HG03457 (cell line): Measurements from ENCODE around the gene UTS2B.
"Not testable (repeated sequence)": the region's sequence is repeated elsewhere in the genome, so short reads cannot be mapped to it uniquely, and the experiment has no call there.

ENCODE experiments used
- ATAC-seq: cut with Tn5 transposase; IDR thresholded peaks from one replicate; pipeline ENCODE4 v1.9.1; 2021; ENCODE audit warnings: moderate number of reproducible peaks; ENCODE audit not compliant: unreplicated experiment

UTS2B gene

DNA sequence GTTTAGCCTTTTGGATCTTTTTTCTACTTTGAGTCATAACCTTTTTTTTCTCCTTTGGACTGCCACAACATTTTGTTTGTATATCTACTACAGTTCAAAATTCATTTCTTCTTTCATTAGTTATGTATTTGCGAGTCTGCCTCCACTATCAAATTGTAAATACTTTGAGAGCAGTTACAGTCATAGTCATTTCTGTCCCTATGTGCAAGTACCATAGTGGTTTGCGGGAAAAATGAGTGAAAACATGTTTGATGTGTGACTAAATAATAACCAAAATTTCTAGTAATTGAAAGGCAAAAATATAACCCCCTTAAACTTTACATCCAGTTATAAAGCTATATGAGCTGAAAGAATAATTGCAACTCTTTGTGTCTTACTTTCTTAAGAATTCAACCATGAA, 46.9 kb downstream of the UTS2B start:
- no peak for ATAC-seq

DNA sequence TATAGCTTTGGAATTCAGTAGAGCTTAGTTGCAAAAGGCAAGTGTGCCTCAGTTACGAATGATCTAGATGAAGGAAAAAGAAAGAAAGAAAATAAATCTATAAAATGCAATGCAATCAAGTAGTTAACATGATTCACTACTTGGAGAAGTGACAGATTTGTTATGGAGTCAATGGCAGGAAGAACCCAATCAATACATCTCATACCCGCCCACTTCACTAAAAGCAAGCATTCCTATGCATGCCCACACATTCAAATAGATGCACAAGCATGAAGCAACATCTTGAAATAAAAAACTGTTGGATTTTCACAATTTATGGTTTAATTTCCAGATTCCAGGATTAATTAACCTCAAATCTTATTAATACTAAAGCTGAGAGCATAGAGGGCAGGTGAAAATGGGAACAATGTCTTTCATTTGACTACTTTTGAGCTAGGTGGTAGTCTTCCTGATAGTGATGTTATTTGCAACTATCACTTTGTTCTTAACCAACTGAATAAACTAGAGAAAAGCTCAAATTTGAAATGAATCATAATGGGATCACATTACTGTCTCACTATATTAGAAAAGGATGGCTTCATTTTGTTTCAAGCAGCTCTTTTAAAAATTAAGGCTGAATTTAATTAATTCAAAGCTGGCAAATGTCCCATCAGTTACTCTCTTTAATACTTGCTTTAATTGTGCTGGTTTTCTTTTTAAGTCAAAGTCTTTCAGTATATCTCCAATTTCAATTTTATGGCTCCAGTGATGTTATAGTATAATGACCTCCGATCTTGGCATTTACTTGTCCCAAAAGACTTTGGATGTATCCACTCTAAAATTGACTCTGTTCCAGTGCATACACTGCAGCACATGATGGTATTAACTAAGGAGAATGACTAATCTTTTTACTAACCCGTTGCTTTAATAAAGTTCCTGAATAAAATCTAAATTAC, 47.8 kb downstream of the UTS2B start:
- no peak for ATAC-seq

DNA sequence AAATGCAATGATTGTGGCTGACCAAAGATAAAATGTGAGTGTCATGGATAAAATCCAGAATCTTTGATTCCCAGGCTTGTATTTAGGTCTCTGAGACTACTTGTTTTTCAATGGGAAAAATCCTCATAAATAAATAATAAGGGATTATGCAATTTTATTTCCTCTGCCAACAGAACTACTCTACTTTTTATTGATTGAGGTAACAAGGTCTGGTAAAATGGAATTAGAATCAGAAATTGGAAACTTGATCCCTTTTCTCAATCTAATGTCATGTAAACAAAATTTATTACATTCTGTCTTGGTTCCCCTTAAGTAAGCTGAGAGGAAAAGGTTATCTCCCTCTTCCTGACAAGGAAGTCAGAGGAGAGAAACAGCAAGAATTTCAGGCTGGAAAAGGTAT, 49.4 kb downstream of the UTS2B start:
- ATAC-seq, result no peak

DNA sequence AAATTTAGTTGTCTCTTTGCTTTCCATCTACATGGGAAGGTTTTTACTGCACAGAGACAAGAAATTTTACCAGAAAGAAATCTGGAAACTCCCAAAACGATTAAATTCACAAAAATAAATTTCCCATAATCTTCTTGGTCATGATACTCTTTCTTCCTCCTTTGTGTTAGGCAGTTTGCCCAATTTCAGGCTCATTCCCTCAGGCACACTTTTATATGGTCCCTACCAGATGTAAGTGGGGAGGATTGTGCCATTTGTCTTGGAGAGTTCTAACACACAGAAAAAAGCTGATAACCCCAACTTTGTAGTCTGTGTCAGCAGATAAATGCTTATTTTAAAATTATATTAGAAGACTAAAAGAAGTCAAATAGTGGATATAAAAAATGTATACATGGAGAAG, 50.2 kb downstream of the UTS2B start:
- no peak for ATAC-seq

DNA sequence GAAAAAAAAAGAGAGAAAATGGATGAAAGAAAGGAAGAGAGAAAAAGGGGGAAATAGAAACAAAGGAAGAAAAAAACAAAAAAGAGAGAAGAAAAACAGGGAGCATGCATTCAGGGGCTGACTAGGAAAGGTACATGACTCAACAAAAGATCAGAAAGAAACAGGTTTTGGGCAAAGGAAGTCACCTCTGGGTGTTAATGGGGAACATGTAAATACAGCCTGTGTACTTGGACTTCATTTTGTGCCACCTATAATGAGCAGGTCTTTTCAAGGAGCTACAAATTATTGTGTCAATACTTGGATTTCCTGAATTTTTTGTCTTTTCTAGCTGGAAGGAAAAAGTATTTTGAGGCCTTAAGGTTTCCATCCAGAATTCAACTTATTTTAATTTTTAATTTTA, 54.6 kb downstream of the UTS2B start:
- ATAC-seq, result no peak

DNA sequence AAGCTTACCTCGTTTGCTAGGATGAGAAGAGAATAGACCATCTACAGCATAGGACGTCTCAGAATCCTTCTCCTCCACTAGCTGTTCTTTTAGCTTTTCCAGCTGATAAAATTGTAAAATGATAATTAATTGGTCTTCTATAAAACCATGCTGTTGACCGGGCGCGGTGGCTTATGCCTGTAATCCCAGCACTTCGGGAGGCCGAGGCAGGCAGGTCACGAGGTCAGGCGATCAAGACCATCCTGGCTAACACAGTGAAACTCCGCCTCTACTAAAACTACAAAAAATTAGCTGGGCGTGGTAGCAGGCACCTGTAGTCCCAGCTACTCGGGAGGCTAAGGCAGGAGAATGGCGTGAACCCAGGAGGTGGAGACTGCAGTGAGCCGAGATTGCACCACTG, 55.1 kb downstream of the UTS2B start:
- not testable (repeated sequence) for ATAC-seq

DNA sequence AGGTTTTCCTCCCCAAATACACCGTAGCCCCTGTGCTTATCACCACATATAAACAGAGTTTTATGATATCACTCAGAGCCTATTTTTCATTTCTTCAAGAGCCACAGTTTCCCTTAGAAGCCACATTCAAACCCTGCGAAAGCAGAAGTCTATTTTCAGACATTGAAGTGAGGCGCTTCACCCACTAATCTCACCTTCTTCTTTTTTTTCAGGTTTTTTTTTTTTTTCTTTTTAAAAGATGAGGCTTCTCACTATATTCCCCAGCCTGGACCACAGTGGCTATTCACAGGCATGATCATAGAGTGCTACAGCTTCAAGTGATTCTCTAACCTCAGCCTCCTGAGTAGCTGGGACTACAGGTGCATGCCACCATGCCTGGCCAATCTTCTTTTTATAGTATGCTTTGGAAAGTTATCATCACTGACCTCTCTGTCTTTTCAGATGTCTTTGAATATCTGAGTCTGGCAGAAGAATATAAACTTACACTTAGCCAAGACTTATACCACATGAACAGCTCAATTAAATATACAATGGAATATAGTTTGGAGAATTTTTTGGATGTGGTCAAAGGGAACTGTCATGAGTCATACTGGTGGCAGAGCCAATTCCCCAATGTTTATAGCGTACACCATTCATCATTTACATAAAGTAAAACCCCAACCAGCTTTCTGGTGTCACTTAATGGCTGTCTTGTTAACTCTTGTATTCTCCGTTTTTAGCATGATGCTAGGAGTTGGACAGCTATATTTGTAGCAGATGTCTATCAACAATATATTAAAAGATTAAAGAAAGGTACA, 60.8 kb downstream of the UTS2B start:
- ATAC-seq, result peak; percentile 78

DNA sequence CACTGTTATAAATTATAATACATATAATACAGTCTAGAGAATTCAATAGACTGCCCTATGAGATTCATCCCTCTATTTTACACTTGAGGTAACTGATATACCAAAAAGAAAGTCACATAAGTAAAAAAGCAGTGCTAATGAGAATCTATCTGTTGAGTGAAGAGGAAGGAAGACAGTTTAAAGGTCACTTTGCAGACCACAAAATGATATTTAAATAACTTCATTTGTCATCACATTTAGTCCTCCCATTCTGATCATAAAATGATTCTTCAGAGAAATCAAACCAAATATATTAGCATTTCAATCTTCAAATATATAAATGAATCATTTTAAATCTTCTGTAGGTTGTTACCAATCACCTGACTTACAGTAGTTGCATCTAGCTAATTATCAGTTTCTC, 61.6 kb downstream of the UTS2B start:
- no peak for ATAC-seq

DNA sequence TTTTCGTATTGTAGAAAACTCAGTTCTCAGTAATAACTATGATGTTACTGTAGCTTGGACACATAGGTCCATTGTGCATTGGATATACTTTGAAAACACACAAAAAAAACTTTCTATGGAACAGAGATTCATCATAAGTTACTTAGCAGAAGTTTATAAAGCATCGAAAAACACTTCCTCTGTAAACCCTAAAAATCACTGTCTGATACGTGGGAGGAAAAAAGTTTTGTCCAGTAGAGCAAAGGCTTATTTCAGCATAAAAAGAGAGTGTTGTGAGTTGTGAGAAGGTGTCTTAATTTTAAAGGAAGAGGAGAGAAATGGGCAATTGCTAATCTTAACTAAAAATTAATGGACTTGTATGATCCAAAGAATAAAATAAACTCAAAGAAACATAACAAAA, 66.5 kb downstream of the UTS2B start:
- ATAC-seq, result no peak

DNA sequence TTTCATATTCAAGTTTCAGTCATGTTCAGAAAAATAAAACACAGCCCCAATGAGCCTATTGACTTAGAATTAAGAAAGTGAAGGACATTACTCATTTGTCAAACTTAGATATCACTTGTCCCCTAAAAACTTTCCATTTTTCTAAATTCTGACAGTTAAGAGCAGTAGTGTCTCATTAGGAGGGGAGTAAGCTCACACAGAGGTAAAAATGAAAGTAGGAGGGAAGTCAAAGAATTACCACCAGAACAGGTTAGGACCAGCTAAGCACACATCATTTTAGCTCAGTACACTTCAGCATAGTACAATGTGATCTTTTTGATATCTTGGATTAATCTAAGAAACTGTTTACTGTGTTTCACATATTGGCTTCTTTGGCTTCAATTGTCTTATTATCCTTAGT, 67.0 kb downstream of the UTS2B start:
- ATAC-seq, result peak; percentile 72

DNA sequence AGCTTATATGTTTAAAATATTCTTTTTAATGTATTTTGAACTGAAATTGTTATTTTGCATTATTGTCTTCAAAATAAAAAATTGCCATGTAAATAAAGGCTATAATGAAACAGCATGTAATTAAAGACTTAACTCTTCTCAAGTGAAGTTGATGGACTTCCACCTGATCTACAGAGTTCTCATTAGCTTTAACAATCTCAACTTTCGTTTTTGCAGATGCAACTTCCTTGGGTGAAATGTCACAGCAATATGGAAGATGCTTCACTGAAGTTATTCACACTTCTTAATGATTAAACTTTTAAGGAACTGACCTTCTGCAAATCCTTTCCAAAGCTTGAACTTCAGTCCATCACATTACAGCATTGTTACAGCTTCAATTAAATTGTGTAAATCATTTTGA, 67.7 kb downstream of the UTS2B start:
- ATAC-seq, result peak; percentile 66

DNA sequence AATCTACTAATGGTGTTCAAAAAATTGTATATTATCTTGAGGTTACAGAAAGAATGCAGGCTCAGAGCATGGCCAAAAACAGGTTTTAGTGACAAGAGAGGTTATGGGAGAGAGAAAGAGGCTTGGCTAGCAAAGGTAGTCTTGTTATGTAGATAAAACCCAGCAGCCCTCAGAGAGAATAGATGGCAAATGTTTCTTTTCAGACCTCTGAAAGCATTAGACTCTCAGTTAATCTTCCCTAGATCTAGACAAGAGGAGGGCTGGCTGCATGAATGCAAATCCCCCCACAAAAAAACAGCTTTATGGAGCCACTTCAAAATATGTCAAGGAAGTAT, 69.1 kb downstream of the UTS2B start:
- no peak for ATAC-seq

DNA sequence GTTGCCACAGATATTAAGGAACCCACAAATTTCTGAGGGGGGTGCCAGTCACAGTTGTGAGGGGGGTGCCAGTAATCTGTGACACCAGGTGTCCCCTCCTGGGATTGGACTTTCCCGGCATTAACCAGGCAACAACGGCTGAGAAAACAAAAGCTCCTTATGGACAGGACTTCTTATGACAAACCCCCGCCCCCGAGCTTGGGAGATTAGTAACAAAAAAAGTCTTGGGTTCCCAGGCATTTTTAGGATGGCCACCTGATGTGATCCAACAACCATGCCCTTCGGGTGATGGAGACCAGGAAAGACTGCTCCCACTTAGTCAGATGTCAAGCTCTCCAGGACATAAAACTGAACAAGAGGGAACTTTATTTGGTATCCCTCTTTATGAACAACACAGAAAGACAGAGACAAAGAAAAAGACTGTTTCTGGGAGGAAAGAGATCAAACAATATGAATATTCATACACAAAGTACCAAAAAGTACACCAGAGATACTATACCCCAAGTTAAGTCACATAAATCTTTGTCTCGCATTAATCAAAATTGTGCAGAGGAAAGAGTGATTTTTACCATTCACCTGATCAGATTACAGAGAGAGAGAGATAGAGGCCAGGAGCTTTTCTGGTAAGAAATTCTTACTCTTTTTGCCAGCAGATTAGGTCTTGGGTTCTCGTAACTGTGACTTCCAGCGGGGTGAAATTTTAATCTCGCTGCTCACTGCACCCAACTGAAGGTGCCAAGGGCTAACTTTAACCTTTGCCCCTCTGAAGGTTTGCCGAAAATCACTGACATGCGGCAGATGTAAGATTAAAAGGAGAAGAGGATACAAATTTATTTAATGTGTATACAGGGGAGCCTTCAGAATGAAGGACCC, 69.7 kb downstream of the UTS2B start:
- no peak for ATAC-seq

DNA sequence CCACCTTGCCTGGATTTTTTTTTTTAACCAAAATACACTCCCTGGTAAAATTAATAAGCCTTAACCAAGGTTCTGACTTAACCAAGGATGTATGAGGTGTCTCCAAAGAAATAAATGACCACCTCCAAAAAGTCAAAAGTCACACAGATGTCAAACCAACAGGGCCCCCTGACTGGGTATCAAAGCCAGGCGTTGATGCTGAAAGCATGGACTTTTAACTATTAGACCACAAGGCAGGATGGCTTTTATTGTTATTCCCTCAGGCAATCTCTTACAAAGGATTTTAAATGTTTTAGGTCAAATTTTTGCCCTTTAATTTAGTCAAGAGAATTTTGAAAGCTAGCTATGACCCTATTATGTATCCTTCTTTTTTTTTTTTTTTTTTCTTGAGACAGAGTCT, 70.8 kb downstream of the UTS2B start:
- no peak for ATAC-seq

DNA sequence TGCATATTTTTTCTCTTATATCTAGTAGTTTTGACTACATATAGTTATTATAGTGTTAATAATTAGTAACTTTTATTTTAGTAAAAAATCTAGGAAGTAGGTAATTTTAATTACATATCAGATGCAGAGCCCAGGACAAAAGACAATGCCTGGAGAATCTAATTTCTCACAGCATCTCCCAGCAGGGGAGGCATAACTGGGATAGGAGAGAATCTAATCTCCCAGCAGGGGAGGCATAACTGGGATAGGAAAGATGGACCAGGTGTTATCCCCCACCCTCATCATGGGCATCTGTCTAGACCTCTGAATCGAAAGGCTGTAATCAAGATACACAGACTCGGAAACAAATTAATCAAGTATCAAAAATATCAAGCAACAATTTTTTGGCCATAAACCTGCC, 73.0 kb downstream of the UTS2B start:
- no peak for ATAC-seq

DNA sequence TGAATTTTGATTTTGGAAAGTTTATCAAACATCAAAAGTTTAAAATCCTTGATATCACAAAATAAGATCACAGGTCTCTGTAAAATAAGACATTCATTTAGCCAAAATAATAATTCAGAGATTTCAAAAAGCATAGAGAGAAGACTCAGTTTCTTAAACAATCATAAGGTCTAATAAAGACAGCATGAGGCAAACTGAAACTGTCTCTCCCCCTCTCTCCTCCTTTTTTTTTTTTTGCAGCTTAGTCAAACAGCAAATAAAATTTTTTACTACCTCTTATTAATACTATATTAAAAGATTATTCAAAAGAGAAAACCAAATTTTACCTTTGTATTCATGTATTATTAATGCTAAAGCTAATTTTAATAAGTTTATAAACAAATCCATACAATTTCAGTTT, 73.9 kb downstream of the UTS2B start:
- ATAC-seq, result no peak

DNA sequence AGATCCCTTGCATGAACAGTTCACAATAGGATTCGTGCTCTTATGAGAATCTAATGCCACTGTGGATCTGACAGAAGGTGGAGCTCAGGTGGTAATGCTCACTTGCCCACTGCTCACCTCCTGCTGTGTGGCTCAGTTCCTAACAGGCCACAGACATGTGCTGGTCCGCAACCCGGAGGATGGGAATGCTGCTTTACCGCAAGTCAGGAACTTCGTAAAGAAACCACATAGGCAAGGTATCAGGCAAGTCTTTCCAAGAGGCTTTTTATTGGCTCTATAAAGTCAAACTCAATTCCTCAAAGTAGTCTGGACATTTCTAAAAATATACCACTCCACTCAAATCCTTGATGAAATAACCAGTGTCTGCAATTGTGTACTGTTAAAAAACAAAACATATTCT, 75.2 kb downstream of the UTS2B start:
- no peak for ATAC-seq

DNA sequence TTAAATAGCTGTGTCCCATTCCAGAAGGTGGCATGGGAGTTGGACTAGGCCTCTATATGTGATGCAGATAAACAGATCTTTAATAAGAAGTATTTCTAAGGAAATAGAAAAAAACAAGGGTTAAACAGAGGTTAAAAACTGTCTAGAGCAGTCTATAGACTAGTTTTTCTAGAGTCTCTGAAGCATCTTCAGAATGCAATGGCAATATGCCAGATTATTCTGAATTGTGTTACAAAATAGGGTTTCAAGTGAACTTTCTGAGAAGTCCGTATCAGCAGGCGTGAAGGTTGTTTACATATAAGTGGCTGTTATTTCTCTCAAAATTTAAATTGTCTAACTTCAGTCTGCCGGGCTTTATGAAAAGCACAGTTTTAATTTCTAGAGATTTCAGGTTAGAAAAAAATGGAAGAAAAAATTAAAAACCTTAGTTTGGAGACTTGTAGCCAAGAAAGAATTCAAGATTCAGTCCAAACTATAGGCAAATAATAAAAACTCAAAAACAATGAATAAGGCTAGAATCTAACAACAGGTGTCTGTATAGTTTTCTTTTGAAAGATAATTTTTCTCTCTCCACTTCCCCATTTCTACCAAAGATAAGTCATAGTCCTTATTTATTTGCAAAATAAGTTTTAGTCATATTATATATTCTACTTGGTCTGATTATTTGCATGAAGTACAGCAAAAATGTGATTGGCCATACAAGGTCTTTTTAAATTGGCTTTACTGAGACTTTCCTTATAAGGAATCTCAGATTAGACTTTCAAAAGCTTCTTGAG, 76.0 kb downstream of the UTS2B start:
- ATAC-seq, result no peak

DNA sequence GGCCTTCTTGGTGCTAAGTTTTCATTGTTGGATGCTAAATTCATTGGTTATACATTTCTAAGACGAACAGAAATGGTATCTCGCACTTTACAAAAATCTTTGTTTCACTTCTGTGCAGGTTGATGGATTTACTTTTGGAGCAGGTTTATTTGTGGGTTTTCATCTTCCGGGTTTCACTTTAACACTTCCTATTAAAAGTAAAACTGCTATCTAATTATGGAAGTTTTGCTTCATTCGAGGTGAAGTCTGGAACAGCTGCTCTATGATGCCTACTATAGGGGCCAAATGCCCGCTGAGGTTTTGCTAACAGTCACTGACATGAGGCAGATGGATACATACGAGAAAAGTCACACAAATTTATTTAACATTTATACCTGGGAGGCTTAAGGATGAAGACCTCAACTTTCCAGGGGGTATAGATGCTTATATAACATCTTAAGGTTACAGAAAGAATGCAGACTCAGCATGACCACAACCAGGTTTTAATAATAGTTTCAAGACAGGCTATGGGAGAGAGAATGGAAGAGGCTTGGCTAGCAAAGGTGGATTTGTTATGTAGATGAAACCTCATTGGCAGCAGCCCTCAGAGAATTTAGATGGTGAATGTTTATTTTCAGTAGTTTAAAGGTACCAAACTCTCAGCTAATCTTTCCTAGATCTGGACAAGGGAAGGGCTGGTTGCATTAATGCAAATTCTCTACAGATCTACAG, 77.1 kb downstream of the UTS2B start:
- no peak for ATAC-seq

DNA sequence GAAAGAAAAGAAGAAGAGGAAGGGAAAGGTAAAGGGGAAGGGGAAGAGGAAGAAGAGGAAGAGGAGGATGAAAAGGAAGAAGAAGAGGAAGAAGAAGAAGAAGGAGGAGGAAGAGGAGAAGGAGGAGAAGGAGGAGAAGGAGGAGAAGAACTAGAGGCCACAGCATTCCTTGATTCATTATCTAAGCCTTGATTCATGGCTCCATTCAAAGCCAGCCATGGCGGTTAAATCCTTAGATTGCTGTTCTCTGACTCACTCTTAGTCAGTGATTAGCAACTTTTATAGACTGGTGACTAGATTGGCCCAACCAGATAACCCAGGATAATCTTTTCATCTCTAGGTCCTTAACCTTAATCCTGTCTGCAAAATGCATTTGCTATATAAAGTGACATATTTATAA, 83.7 kb downstream of the UTS2B start:
- no peak for ATAC-seq
